CMK (cell line): ENCODE data around the gene OSBP2.

Experiments
- DNase-seq: peaks from one replicate; pipeline ENCODE4 v3.0.0-alpha.2; 2010; ENCODE audit warnings: low read depth

Gene OSBP2

DNA sequence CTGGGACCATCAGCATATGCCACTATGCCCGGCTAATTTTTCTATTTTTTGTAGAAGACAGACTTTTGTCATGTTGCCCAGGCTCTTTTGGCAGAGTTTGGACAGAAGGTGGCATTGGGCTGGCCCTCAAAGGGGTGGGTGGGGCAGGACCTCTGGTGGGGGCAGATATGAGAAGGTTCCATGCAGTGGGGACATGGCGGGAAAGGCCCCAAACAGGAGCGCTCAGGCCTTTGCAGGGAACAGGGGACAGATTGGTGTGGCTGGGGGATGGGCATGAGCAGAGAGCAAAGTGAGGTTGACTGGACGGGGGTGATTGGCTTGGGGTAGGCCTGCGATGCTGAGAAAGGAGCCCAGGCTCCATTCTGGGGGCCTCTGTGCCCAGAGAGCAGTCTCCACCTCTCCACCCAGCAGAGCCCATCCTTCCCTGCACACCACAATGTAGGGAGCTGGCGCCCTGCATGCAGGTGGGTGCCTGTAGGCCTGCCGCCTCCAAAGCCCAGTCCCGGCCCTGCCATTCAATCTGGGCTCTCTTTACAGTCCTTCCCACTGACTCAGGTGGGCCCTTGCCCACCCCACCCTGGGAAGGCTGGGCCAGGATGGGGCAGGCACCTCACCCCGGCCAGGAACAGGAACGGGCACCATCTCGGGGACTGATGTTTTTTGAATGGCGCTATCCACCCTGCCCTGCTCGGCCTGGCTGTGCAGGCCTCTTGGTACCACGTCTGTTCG lies 175.2 kb downstream of the OSBP2 start:
- no peak for DNase-seq

GRCh38 chr22:30870451-30871345 lies 176.0 kb downstream of the OSBP2 start:
- no peak for DNase-seq

DNA sequence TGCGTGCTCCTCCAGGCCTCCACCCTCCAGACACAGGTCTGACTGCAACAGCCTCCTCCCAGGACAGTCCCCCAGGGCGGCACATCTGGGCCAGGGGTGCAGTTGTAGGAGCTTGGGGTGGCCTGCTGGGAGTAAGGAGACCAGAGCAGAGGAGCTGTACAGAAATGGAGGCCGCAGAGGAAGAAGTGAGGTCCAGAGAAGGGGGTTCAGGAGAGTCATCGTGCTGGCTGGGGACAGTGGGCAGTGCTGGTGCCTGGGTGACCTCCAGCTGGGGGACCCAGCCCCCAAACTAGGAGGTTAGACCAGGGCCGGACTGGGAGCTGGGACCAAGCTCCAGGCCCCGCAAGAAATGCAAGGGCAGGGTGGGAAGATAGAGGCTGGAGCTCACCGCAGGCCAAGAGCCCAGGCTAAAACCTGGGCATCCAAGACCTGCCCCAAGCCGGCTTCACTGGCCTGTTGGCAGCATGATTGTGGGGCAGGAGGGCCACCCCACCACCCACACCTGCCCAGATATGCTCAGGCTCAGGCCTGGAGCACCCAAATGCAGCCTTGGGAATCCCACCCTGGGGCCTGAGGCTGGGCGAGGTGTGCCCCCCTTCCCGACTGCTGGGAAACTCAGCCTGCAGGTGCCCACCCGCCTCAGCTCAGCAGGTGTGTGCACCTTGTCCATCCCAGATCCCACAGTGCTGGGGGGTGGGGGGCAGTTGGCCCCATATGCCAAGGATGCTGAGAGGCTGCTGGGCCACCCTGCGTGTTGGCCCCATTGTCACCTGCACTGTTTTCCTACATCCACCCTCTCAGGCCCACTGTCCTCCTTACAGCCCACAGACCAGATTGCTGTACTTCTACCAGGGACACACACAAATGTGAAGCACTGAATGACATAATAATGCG lies 177.0 kb downstream of the OSBP2 start:
- DNase-seq: no peak

DNA sequence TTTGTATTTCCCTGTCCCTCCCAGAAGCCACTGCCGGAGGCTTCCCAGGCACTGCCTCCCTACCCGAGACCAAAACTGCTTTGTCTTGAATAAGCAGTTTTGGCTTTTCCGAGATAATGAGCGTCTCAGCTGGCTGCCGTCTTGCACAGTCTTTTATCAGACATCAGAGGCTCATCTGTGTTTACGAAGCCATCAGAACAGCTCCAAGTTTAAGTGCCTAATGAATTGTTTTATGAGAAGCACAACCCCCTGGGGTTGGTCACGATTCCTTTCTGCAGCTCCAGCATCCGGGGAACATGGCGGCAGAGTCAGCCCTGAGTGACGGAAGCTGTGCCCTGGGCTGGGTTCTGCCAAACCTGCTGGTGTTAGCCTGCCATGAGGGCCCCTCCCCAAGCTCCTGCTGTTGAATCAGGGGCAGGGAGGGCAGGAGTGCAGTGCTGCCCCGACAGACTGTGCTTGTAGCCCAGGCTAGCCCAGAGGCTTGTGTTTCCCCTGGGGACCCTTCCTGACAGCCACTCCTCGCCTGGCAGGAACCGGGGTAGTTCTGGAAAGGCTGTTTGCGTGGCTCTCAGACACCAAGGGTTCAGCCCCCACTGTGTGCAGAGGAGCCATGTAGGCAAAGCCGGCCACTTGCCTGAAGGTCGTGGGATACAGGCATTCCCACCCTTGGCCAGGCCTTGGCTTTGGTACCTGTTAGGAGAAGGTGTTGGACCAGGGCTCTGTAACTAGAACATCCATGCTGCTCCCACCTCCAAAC lies 177.8 kb downstream of the OSBP2 start:
- no peak for DNase-seq

- no peak for DNase-seq
Observed at GRCh38 chr22:30873086-30873650, 178.5 kb downstream of the OSBP2 start.

GRCh38 chr22:30873661-30874060 lies 179.0 kb downstream of the OSBP2 start:
- DNase-seq: no peak

GRCh38 chr22:30874431-30875370 lies 180.0 kb downstream of the OSBP2 start:
- DNase-seq: no peak

DNA sequence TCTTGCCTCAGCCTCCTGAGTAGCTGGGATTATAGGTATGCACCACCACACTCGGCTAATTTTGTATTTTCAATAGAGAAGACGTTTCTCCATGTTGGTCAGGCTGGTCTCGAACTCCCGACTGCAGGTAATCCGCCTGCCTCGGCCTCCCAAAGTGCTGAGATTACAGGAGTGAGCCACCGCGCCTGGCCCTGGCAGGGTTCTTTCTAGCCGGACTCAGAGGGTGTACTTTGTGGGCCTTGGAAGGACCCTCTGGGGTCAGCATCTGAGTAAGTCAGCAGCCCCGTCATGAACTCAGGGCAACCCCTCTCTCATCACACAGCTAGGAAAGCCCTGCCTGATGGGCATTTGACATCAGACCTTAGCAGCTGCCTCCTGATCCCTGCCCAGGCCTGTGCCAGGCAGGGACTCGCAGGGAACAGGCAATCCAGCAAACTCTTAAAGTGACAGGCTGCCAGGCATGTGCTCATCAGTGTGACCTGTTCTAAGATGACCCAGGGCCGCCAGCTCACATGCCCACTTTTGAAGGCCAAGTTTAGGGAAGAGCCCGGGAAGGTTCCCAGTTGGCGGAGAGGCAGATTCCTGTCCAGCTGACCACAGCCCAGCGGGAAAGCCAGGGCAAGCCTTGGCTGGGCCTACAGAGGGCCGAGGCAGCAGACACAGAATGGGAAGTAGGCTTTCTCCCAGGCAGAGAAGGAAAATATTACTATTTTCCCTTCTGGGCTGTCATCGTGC lies 181.0 kb downstream of the OSBP2 start:
- no peak for DNase-seq

- no peak for DNase-seq
Observed at GRCh38 chr22:30876221-30876751, 181.6 kb downstream of the OSBP2 start.

GRCh38 chr22:30876915-30877553 lies 182.4 kb downstream of the OSBP2 start:
- DNase-seq: no peak

DNA sequence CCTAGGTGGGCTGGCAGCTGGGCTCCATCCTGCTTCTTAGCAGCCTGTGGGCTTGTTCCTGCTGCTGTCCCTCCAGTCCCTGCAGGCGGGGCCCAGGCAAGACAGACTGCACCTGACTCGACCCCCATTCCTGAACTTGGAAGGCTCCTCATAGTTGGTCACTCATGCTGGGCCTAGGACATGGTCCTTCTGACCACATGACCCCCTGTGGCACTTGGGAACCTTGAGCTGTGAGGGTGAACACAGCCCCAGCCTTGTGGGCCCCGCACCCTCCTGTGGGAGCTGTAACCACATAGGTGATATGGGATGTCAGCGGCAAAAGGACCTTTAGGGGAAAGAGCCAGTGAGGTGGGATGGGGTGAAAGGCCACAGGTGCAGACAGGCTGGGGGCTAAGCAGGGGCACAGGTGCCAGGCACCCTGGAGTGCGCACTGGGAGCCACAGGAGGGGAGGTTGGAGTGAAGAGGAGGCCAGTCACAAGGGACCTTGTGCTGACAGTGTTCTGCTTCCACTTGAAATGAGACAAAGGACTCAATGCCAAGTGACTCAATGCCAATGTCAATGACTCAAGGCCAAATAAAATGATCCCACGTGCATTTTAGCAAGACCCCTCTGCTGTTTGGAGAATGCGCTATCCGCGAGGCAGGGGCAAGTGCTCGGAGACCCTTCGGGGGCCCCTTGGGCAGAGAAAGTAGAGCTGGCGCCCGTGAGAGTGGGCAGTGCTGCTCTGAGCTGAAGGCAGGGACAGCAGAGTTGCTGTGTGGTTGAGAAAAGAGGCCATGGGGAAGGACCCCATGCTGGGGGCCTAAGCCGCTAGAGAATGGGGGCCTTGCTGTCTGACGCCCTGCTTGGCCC lies 183.2 kb downstream of the OSBP2 start:
- no peak for DNase-seq

GRCh38 chr22:30878516-30879414 lies 184.1 kb downstream of the OSBP2 start:
- DNase-seq: no peak

DNA sequence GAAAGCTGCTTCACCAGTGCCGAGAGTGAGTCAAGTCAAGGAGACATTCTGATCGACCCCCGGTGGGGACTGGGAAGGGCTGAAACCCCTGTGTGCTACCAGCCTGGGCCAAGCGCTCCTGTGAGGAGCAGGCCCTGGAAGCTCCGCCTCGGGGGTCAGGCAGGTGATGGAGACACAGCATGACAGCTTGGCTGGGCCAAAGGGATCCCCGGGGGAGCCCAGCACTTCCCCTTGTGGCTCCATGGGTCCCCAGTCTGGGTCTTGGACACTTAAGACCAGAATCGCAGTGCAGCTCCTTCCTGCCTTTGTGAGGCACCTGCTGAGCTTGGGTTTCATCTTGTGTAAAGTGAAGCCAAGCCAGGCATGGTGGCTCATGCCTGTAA lies 184.7 kb downstream of the OSBP2 start:
- no peak for DNase-seq

DNA sequence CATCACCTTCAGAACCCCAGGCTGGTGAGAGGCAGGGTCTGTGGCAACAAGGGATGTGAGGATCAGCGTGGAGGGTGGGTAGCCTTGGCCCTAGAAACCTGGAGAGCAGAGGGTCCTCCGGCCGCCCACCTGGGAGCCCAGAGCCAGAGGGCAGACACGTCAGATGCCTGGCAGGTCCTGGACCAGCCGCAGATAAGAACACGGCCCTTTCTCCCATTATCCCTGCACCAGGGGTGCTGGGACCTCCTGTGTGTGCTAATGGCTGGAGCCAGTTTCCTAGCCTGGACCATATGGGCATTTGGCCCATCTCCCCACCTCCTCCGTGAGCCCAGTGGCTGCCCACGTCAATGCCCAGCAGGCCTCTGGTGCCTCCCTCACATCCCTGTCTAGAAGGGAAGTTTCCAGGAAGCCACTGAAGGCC lies 185.5 kb downstream of the OSBP2 start:
- no peak for DNase-seq

GRCh38 chr22:30880847-30881246 lies 186.2 kb downstream of the OSBP2 start:
- no peak for DNase-seq

DNA sequence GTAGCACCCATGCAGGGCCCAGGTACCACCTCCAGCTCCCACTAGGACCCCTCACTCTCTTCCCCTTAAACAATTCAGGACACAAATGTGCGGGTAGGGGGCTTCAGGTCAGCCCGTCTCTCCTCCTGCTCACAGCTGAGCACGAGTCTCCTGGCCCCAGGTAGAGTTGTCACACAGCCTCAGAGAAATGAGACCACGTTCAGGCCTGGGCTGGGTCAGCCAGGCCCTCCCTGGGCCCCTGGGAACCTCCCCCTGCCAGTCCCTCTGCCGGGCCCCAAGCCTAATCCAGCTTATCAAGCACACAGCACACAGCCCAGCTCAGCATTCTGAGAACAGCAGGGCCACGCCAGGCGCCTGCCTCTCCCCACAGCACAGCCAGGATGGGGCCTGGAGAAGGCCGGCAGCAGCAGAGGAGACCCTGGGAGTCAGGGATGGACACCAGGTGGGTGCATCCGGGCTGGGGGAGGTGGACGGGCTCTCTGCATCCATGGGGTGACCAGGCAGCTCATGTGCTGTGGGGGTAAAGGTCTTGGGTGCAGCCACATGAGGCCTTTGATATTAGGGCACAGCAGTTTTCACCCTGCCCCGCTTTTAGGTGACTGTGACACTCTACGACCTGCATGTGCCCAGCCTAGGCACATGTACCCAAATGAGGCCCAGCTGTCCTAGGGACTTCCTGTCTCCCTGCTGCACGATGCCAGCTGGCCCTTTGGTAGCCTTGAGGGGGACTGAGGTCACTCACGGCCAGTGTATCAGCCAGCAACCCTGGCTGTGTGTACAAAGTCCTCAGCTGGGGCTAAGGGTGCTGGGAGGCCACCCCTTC lies 186.9 kb downstream of the OSBP2 start:
- no peak for DNase-seq
